Panc1 (cell line): ENCODE results near the gene IL10. TPM values are rescaled to one million over a fixed set of nuclear protein-coding genes. Genes with fewer than 3 reads are reported as not detected.
"Not testable (repeated sequence)": the region's sequence is repeated elsewhere in the genome, so short reads cannot be mapped to it uniquely, and the experiment has no call there.

Experiments used
- ATAC-seq: fragments of 200-7000 bp; cut with Tn5 transposase; 2 replicates; pipeline ENCODE4 v1.9.1; 2020; ENCODE audit warnings: mild to moderate bottlenecking, moderate library complexity
- BruUV-seq: library from RNA; stranded (reverse); fragments of 400-500 nt; replicated peaks from 2 replicates; lab custom pipeline; 2021; lab: Mats Ljungman, UMichigan
- CTCF ChIA-PET: fragments of 300-600 bp; sonication (Branson Sonifier 250); formaldehyde crosslinking; loops from one replicate; lab custom pipeline; 2022; ENCODE audit warnings: antibody characterized with exemption; lab: Charles Lee
- POLR2A ChIA-PET: fragments of 300-600 bp; sonication (Branson Sonifier 250); formaldehyde crosslinking; loops from one replicate; lab custom pipeline; 2022; ENCODE audit warnings: antibody characterized with exemption; lab: Charles Lee
- DNase-seq: peaks from one replicate; pipeline ENCODE4 v3.0.0-alpha.2; 2010; ENCODE audit warnings: low read depth, low spot score
- H3K27ac ChIP-seq: 2 replicates; pipeline ENCODE4 v1.5.1; 2011; ENCODE audit warnings: mild to moderate bottlenecking, low read length, inconsistent platforms
- H3K27me3 ChIP-seq: fragments of 200-500 bp; sonication (Bioruptor generic); 2 replicates; pipeline ENCODE4 v1.6.0; 2014; ENCODE audit warnings: low read length, inconsistent platforms; ENCODE audit not compliant: control insufficient read depth, insufficient read depth
- H3K36me3 ChIP-seq: fragments of 200-500 bp; sonication (Bioruptor generic); 2 replicates; pipeline ENCODE4 v1.5.1; 2014; ENCODE audit warnings: inconsistent platforms, mild to moderate bottlenecking, low read length, moderate library complexity; ENCODE audit not compliant: control insufficient read depth, insufficient read depth
- H3K4me1 ChIP-seq: 2 replicates; pipeline ENCODE4 v1.5.1; 2011; ENCODE audit warnings: inconsistent platforms, mild to moderate bottlenecking, low read length, moderate library complexity; ENCODE audit not compliant: control insufficient read depth, insufficient read depth
- H3K4me3 ChIP-seq, 2 experiments: 2 replicates each; pipeline ENCODE4 v1.5.1; 2011 to 2012; ENCODE audit warnings: low read depth in 2 of 2, low read length in 2 of 2, mild to moderate bottlenecking in 2 of 2, inconsistent platforms in 1 of 2, moderate library complexity in 1 of 2
- H3K9me3 ChIP-seq: fragments of 200-500 bp; sonication (Bioruptor generic); 2 replicates; pipeline ENCODE4 v1.5.1; 2014; ENCODE audit warnings: low read depth, mild to moderate bottlenecking, inconsistent platforms, low read length, moderate library complexity; ENCODE audit not compliant: control insufficient read depth, insufficient read depth
- POLR2AphosphoS5 ChIP-seq: IDR thresholded peaks from 2 replicates; pipeline ENCODE4 v1.6.1; 2012; ENCODE audit warnings: mild to moderate bottlenecking, low read depth, low read length, moderate library complexity
- REST ChIP-seq, 2 experiments: IDR thresholded peaks; 2 replicates each; pipeline ENCODE4 v1.6.1; 2011 to 2012; ENCODE audit warnings: low read depth in 2 of 2, control low read depth in 1 of 2, low read length in 1 of 2, mild to moderate bottlenecking in 1 of 2, moderate library complexity in 1 of 2; ENCODE audit not compliant: insufficient read depth in 1 of 2
- SIN3A ChIP-seq: IDR thresholded peaks from 2 replicates; pipeline ENCODE4 v1.6.1; 2012; ENCODE audit warnings: low read depth, mild to moderate bottlenecking, low read length, moderate library complexity, borderline replicate concordance; ENCODE audit not compliant: insufficient read depth
- TCF7L2 ChIP-seq: IDR thresholded peaks from 2 replicates; pipeline ENCODE4 v1.6.1; 2011; ENCODE audit warnings: mild to moderate bottlenecking, low read depth, low read length, inconsistent platforms
- in situ Hi-C: cut with HindIII; loops from 2 replicates; pipeline ENCODE4 v1.10.0; 2016; ENCODE audit warnings: low sequenced_read_pairs, low pct_unique_long_range_greater_than_20kb
- intact Hi-C: fragments of 100-400 bp; cut with micrococcal nuclease; formaldehyde crosslinking; loops from one replicate; pipeline ENCODE4 v1.10.0; 2022; ENCODE audit not compliant: unreplicated experiment
- total RNA-seq: library from RNA; stranded (reverse); gene quantifications from one replicate; pipeline ENCODE4 v1.2.1, GENCODE V29; 2021; ENCODE audit not compliant: unreplicated experiment

The IL10 gene
- total RNA-seq, 1 experiment from 2014 or later: not detected

DNA sequence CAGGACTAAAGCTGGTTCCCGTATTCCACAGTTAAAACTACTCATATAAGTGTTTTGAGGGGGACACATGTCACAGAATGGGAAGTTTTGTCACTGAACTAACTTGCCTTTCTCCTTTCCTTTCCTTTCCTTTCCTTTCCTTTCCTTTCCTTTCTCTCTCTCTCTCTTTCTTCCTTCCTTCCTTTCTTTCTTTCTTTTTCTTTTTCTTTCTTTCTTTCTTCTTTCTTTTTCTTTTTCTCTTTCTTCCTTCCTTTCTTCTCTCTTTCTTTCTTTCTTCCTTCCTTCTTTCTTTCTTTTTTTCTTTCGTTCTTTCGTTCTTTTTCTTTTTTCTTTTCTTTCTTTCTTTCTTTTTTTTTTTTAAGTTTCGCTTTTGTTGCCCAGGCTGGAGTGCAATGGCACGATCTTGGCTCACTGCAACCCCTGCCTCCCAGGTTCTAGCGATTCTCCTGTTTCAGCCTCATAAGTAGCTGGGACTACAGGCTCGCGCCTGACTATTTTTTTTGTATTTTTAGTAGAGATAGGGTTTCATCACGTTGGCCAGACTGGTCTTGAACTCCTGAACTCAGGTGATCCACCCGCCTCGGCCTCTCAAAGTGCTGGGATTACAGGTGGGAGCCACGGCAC lies 9.4 kb downstream of the IL10 start:
- H3K9me3 ChIP-seq, H3K36me3 ChIP-seq, H3K4me3 ChIP-seq, H3K27ac ChIP-seq, POLR2A ChIA-PET, ATAC-seq, H3K27me3 ChIP-seq, DNase-seq, BruUV-seq, intact Hi-C loops, CTCF ChIA-PET, H3K4me1 ChIP-seq, in situ Hi-C loops: not testable (repeated sequence)

GRCh38 chr1:206761159-206761768 lies 11.0 kb downstream of the IL10 start:
- TF ChIP-seq SIN3A: no peak
- ATAC-seq (no peak), DNase-seq (no peak)
- Histone ChIP-seq H3K27me3 (peaks cover 14% of the 10 kb centered on the region), H3K27ac (no peak overlapping the region), H3K36me3 (no peaks in the 10 kb centered on the region), H3K9me3 (no peaks in the 10 kb centered on the region), H3K4me1 (no peaks in the 10 kb centered on the region), H3K4me3 (no peak overlapping the region)
- ChIA-PET CTCF (interaction anchor here (0.6 kb wide), 2 partner anchors 33 to 122 kb away, joined by 4 to 7 read pairs; no protein-coding TSS in a partner anchor), POLR2A (interaction anchor here (0.6 kb wide), 1 partner anchor 123 kb away, joined by 4 read pairs; no protein-coding TSS in a partner anchor)
- BruUV-seq: no TSS peak
- intact Hi-C loops: no loop called here
- in situ Hi-C loops: no loop called here

GRCh38 chr1:206760590-206760989 lies 11.7 kb downstream of the IL10 start:
- Histone ChIP-seq H3K4me1 (no peaks in the 10 kb centered on the region), H3K27me3 (peaks cover 14% of the 10 kb centered on the region), H3K4me3 (no peak overlapping the region), H3K27ac (no peak overlapping the region), H3K9me3 (no peaks in the 10 kb centered on the region), H3K36me3 (no peaks in the 10 kb centered on the region)
- ATAC-seq (no peak), DNase-seq (no peak)
- no TSS peak for BruUV-seq
- in situ Hi-C loops: no loop called here
- ChIA-PET POLR2A (interaction anchor here (0.6 kb wide), 1 partner anchor 123 kb away, joined by 4 read pairs; no protein-coding TSS in a partner anchor), CTCF (no interaction called here)
- intact Hi-C loops: no loop called here
- TF ChIP-seq TCF7L2: no peak
- TF ChIP-seq POLR2AphosphoS5: no peak
- no peak for TF ChIP-seq SIN3A
- TF ChIP-seq REST (IDR thresholded peaks at IDR 0.05; ENCODE audit: insufficient read depth in 1 of 2, low read depth in 2 of 2, low read length in 1 of 2): no peak
